Amniotic stem cell (primary cell): ENCODE data around the gene DPEP3.
"Not testable (repeated sequence)": the region's sequence is repeated elsewhere in the genome, so short reads cannot be mapped to it uniquely, and the experiment has no call there.

Source experiments
- DNase-seq: peaks from one replicate; lab custom pipeline; 2025; lab: John Stamatoyannopoulos, UW

Gene DPEP3

DNA sequence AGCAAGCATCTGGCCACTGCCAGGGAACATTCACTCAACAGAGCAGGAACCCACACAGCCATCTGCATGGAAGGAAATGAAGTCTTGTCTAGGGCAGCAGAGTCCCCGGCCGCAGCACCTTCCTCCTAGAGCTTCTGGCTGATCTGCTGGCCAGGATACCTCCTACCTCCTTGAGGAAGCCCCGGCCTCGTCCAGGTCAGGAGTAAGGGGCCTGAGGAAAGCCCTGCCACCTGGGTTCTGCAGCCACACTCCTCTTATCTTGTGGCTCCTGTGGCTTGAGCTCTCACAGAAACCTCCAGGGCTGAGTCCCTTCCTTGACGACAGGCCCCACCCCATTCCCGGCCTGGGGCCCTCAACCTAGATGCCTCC lies 13.7 kb upstream of the DPEP3 start:
- not testable (repeated sequence) for DNase-seq

- no peak for DNase-seq
Measured at GRCh38 chr16:67993207-67994039, 13.1 kb upstream of the DPEP3 start.

DNA sequence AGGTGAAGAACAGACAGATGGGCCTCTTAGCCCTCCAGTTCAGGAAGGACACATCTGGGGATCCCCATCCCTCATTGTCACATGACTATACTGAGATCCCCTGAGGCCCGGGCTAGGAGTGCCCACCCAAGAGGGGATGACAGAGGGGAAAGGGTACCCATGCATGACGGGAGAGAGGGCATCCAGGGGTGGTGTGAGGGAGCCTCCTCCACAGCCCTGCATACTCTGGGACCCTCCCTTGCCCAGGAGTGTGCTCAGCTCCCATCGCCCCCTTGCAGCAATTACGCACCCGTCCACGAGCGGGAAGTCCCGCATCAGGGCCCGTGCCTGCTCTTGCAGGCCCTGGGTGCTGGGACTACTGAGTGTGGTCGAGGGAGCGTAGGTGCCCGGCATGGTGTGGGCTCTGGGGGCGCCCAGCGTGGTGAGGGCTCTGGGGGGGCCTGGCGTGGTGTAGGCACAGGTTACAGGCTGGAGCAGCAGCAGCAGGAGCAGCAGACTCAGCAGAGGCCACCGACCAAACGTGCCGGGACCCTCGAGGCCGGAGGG lies 12.4 kb upstream of the DPEP3 start:
- DNase-seq: no peak

- no peak for DNase-seq
Measured at GRCh38 chr16:67990018-67990386, 9.7 kb upstream of the DPEP3 start.

DNA sequence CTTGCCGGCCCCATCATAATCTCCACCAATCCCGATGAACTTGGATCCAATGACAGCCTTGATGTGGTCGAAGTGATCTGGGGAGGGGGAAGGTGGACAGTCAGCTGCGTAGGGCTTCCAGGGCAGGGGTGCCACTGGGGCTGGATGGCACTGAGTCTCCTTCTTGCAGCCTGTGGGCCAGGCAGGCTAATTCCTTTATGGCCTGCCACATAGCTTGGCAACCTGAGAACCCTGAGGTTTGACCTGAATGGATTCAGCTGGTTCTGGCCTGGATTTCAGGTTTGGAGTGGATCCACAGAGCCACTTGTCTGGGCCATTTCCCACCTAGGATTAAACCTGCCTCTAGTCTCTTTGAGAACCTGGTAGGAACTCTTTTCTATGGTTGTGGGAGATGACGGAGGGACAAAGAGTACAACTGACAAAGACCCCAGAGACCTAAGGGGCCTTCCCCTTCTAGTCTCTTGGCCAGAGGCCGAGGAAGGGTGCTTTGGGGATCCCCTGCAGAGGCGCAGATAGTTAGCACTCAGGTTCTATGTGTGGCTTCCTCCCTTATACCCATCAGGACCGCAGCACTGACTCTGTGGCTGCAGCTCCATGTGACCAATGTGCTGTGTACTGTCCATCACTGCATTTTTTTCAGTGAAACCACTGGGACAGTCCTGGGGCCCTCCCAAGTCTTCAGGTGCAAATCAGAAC lies 9.2 kb upstream of the DPEP3 start:
- DNase-seq: no peak

GRCh38 chr16:67988675-67989074 lies 8.4 kb upstream of the DPEP3 start:
- no peak for DNase-seq

DNA sequence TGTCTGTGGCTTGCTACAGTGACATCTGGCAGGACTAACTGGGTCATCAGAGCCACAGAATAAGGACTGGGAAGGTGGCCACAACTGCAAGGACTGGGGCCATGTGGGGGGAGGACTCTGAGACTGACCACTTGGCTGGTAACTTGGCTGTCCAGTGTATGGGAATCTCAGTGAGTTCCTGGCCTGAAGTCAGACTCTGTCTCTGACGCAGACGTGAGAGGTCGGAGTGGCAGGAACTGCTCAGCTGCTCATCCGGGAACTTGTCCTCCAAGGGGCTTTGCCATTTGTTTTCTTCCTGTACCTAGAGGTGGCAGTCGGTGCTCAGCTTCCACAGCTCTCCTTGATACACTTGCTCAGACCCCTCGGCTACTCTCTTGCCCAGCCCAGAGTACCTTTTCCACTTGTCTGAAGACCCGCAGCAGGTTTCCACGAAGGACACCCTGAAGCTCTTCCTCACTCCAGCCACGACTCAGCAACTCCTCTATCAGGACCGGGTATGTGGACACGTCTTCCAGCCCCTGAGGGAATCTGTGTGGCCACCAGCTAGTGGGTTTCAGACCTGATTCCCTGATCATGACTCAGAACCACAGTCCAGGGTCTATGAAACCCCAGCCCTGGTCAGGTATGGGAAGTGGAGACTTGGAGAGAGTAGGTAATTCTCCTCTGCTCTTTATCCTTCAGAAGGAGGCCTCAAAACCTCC lies 7.3 kb upstream of the DPEP3 start:
- DNase-seq: no peak

- DNase-seq: no peak
Measured at GRCh38 chr16:67986949-67987348, 6.7 kb upstream of the DPEP3 start.

- no peak for DNase-seq
Measured at GRCh38 chr16:67982011-67982696, 1.9 kb upstream of the DPEP3 start.

GRCh38 chr16:67977469-67978227 lies 2.7 kb downstream of the DPEP3 start:
- no peak for DNase-seq

GRCh38 chr16:67977005-67977404 lies 3.3 kb downstream of the DPEP3 start:
- no peak for DNase-seq

- no peak for DNase-seq
Measured at GRCh38 chr16:67976205-67976604, 4.1 kb downstream of the DPEP3 start.

DNA sequence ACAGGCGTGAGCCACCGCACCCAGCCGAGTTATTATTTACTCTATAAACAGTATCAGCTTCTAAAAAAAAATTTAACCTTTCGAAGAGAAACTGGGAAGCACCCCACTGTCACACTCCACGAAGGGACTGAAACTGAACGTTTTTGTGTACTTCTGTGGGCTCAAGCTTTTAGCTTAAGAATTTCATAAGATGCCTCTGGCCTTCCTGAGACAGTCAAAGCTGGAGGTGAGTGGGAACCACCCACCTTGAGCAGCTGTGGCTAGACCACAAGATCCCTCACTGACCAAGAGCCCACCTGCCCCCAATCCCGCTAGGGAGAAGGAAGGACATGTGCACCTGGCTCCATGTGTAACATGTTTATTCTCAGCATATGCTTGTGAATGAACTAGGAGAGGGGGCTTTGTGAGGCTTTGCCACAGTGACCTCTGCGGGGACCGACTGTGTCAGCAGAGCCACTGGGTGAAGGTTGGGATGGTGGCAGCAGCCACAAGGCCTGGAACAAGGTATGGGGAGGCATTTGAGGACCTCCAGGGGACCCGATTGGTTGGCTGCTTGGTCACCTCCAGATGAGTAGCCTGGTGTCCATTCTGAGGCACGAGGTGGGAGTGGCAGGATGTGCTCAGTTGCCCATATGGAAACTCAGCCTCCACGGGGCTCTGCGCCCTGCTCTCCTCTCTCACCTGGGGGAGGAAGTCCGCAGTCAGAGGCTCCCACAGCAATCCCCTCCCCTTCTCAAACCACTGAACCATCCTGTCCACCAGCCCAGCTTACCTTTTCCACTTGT lies 4.8 kb downstream of the DPEP3 start:
- DNase-seq: no peak

- DNase-seq: not testable (repeated sequence)
Measured at GRCh38 chr16:67972285-67972684, 8.0 kb downstream of the DPEP3 start.

DNA sequence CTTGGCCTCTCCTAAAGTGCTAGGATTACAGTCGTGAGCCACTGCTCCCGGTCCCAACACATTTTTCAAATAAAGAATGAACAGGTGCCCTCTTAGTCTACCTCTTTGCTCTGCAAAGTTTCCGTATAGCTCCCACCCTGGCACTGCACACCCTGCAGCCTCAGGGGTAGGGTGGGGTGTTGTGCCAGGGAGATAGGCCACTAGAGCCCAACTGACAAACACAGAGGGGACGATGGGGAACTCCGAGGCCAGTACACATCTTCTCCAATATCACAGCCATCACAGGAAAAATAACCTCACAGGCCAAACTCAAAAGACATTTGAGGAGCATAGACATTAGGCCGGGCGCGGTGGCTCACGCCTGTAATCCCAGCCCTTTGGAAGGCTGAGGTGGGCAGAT lies 9.2 kb downstream of the DPEP3 start:
- no peak for DNase-seq

DNA sequence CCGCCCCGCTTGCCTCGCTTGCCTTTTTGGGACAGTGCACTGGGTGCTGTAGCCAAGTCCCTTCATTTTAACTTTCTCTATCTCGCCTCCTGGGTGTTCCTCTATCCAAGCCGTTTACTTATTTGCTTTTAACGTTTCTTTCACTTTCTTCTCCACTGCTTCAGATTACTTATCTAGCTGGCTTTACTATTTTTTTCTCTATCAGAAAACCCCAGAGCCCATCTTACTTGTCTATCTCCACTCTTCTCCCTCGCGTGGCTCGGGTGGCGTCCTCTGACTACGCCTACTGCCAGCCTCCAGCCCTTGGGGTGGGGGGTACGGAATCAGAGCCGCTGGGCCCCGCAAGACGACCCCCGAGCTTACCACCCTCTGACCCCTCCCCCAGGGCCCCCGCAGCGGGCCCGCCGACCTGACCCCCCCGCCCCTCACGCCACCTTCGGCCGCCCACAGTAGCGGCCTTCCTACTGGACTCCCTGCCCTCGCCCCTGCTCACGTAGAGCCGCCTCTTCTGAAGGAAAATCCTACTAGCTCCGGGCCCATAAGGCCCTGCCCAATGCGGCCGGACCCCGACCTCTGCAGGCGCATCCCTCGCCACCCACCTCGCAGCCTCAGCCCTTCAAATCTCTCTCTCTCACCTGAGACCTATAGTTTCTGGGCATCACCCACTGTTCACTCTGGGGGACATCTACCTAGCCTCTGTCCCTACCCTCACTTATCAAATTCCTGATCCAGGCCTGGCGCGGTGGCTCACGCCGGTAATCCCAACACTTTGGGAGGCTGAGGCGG lies 10.9 kb downstream of the DPEP3 start:
- DNase-seq: no peak

- peak; percentile 58 for DNase-seq
Measured at GRCh38 chr16:67968400-67969253, 11.7 kb downstream of the DPEP3 start, which contains the start of gene SLC12A4. TSS of gene SLC12A4 (minus strand) at chr16:67968637. CDS start at chr16:67968553, 84 bp downstream.

DNA sequence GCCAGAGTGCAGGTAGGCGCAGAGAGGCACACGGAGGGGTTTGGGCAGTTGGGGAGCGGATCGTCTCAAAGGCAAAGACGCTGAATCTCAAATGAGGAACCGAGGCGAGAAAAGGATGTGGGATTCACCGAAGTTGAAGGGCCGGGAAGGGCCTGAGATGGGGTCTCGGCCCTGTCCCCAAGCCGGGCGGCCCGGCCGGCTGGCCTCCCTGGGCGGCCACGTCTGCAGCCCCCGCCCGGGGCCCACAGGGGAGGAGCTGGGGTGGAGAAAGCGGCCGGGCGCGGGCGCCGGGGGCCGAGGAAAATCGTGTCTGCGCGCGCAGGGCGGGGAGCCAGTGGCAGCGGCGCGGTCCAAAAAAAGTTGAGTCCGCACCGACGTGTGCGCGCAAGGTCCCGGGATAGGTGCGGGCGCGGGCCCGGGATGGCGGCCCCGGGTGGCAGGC lies 12.3 kb downstream of the DPEP3 start:
- DNase-seq: no peak
